Astrocyte (in vitro differentiated cells and primary cell): ENCODE results near the gene HNF1A. TPM values are rescaled to one million over a fixed set of nuclear protein-coding genes. Genes with fewer than 3 reads are reported as not detected.

Experiments
- DNase-seq: peaks from one replicate; pipeline ENCODE4 v3.0.0-alpha.2; 2010; ENCODE audit warnings: low read depth
- FAIRE-seq: peaks from 2 replicates; lab custom pipeline; 2011; peaks lifted over from hg19 to GRCh38; lab: Jason Lieb, UNC
- H2AFZ ChIP-seq: 2 replicates; pipeline ENCODE4 v1.6.0; 2012; ENCODE audit warnings: low read depth, low read length, inconsistent platforms
- H3K27ac ChIP-seq: 2 replicates; pipeline ENCODE4 v1.5.1; 2011; ENCODE audit warnings: low read depth, low read length, inconsistent platforms
- H3K27me3 ChIP-seq: 2 replicates; pipeline ENCODE4 v1.6.0; 2011; ENCODE audit warnings: low read length, inconsistent platforms; ENCODE audit not compliant: insufficient read depth
- H3K36me3 ChIP-seq: 2 replicates; pipeline ENCODE4 v1.5.1; 2011; ENCODE audit warnings: low read length, inconsistent platforms; ENCODE audit not compliant: insufficient read depth
- H3K4me1 ChIP-seq: 2 replicates; pipeline ENCODE4 v1.5.1; 2011; ENCODE audit warnings: low read length, inconsistent platforms; ENCODE audit not compliant: insufficient read depth
- H3K4me2 ChIP-seq: 2 replicates; pipeline ENCODE4 v1.6.0; 2012; ENCODE audit warnings: low read length, inconsistent platforms
- H3K4me3 ChIP-seq: 2 replicates; pipeline ENCODE4 v1.5.1; 2011; ENCODE audit warnings: low read depth, mild to moderate bottlenecking, low read length, inconsistent platforms; ENCODE audit not compliant: insufficient read depth
- H3K79me2 ChIP-seq: 2 replicates; pipeline ENCODE4 v1.6.0; 2012; ENCODE audit warnings: mild to moderate bottlenecking, low read length, inconsistent platforms; ENCODE audit not compliant: insufficient read depth
- H3K9ac ChIP-seq: 2 replicates; pipeline ENCODE4 v1.6.0; 2012; ENCODE audit warnings: mild to moderate bottlenecking, low read length, inconsistent platforms
- H3K9me3 ChIP-seq: 2 replicates; pipeline ENCODE4 v1.5.1; 2012; ENCODE audit warnings: low read depth, mild to moderate bottlenecking, low read length, inconsistent platforms; ENCODE audit not compliant: insufficient read depth
- H4K20me1 ChIP-seq: 2 replicates; pipeline ENCODE4 v1.6.0; 2012; ENCODE audit warnings: low read length, inconsistent platforms; ENCODE audit not compliant: insufficient read depth
- H3K27ac Mint-ChIP-seq: one replicate; pipeline ENCODE4 v1.8.0; 2021; ENCODE audit warnings: mild to moderate bottlenecking, mixed read lengths; ENCODE audit not compliant: unreplicated experiment
- H3K27me3 Mint-ChIP-seq: one replicate; pipeline ENCODE4 v1.8.0; 2021; ENCODE audit warnings: low read depth, mixed read lengths; ENCODE audit not compliant: unreplicated experiment
- H3K36me3 Mint-ChIP-seq: one replicate; pipeline ENCODE4 v1.8.0; 2021; ENCODE audit warnings: low read depth, mixed read lengths; ENCODE audit not compliant: unreplicated experiment
- H3K4me1 Mint-ChIP-seq: one replicate; pipeline ENCODE4 v1.8.0; 2021; ENCODE audit warnings: low read depth, mixed read lengths; ENCODE audit not compliant: unreplicated experiment
- H3K4me3 Mint-ChIP-seq: one replicate; pipeline ENCODE4 v1.8.0; 2021; ENCODE audit warnings: mild to moderate bottlenecking, moderate library complexity, mixed read lengths; ENCODE audit not compliant: unreplicated experiment
- H3K9me3 Mint-ChIP-seq: one replicate; pipeline ENCODE4 v1.8.0; 2021; ENCODE audit warnings: mild to moderate bottlenecking, mixed read lengths; ENCODE audit not compliant: unreplicated experiment
- CTCF ChIP-seq: IDR thresholded peaks from 2 replicates; pipeline ENCODE4 v1.5.1; 2011; ENCODE audit warnings: low read depth, mild to moderate bottlenecking, inconsistent platforms, low read length, moderate library complexity; ENCODE audit not compliant: insufficient read depth
- EZH2 ChIP-seq: IDR thresholded peaks from 2 replicates; pipeline ENCODE4 v1.6.1; 2012; ENCODE audit warnings: mild to moderate bottlenecking, low read length, inconsistent platforms; ENCODE audit not compliant: insufficient read depth
- total RNA-seq: library from RNA; stranded (reverse); gene quantifications from 2 replicates; pipeline ENCODE4 v1.2.1, GENCODE V29; 2021

Gene HNF1A
- total RNA-seq, 1 donor from 2014 or later = not detected

GRCh38 chr12:120991965-120992364 lies 13.6 kb downstream of the HNF1A start:
- H3K27ac Mint-ChIP-seq = no peak overlapping the region
- Histone ChIP-seq H3K4me2 (no peak overlapping the region), H3K4me3 (no peak overlapping the region), H3K9ac (no peak overlapping the region), H3K27me3 (peaks cover 15% of the 10 kb centered on the region), H2AFZ (no peak overlapping the region), H3K36me3 (no peaks in the 10 kb centered on the region), H3K27ac (no peak overlapping the region), H4K20me1 (no peaks in the 10 kb centered on the region), H3K4me1 (no peaks in the 10 kb centered on the region), H3K79me2 (no peaks in the 10 kb centered on the region), H3K9me3 (no peaks in the 10 kb centered on the region)
- H3K36me3 Mint-ChIP-seq = peaks cover 3% of the 10 kb centered on the region
- no peak for DNase-seq
- H3K4me3 Mint-ChIP-seq = no peak overlapping the region
- H3K4me1 Mint-ChIP-seq = no peaks in the 10 kb centered on the region
- H3K27me3 Mint-ChIP-seq = peaks cover 38% of the 10 kb centered on the region
- no peak for FAIRE-seq
- peaks cover 13% of the 10 kb centered on the region for H3K9me3 Mint-ChIP-seq
- no peak for TF ChIP-seq CTCF
- TF ChIP-seq EZH2 = no peak

- Histone ChIP-seq H3K79me2 (no peaks in the 10 kb centered on the region), H3K27me3 (peaks cover 15% of the 10 kb centered on the region), H4K20me1 (no peaks in the 10 kb centered on the region), H2AFZ (no peak overlapping the region), H3K27ac (no peak overlapping the region), H3K9me3 (no peaks in the 10 kb centered on the region), H3K4me2 (no peak overlapping the region), H3K9ac (no peak overlapping the region), H3K36me3 (no peaks in the 10 kb centered on the region), H3K4me3 (no peak overlapping the region), H3K4me1 (no peaks in the 10 kb centered on the region)
- DNase-seq (no peak), FAIRE-seq (no peak)
- H3K4me1 Mint-ChIP-seq = no peaks in the 10 kb centered on the region
- no peak overlapping the region for H3K27ac Mint-ChIP-seq
- peaks cover 13% of the 10 kb centered on the region for H3K9me3 Mint-ChIP-seq
- TF ChIP-seq EZH2 = no peak
- TF ChIP-seq CTCF = no peak
- H3K27me3 Mint-ChIP-seq = peaks cover 38% of the 10 kb centered on the region
- peaks cover 3% of the 10 kb centered on the region for H3K36me3 Mint-ChIP-seq
- H3K4me3 Mint-ChIP-seq = no peak overlapping the region
Measured at GRCh38 chr12:120992989-120993388, 14.6 kb downstream of the HNF1A start.

- Histone ChIP-seq H3K36me3 (no peaks in the 10 kb centered on the region), H3K27ac (no peak overlapping the region), H4K20me1 (no peaks in the 10 kb centered on the region), H3K9me3 (no peaks in the 10 kb centered on the region), H3K27me3 (peaks cover 15% of the 10 kb centered on the region), H3K4me3 (no peak overlapping the region), H3K79me2 (no peaks in the 10 kb centered on the region), H3K9ac (no peak overlapping the region), H3K4me1 (no peaks in the 10 kb centered on the region), H2AFZ (no peak overlapping the region), H3K4me2 (no peak overlapping the region)
- TF ChIP-seq CTCF (no peak), EZH2 (no peak)
- Mint-ChIP-seq H3K9me3 (peaks cover 13% of the 10 kb centered on the region), H3K4me1 (peaks cover 1% of the 10 kb centered on the region), H3K4me3 (no peak overlapping the region), H3K27ac (no peak overlapping the region), H3K27me3 (peaks cover 40% of the 10 kb centered on the region), H3K36me3 (peaks cover 3% of the 10 kb centered on the region)
- DNase-seq = no peak
- FAIRE-seq = no peak
Measured at GRCh38 chr12:120993496-120993895, 15.2 kb downstream of the HNF1A start.
